ENCODE data around the gene THOC6. TPM values are rescaled to one million over a fixed set of nuclear protein-coding genes. Genes with fewer than 3 reads are reported as not detected.
A peak's percentile ranks its signal among the peaks of the same experiment; 100 is the strongest.

THOC6 gene
- total RNA-seq, 1 experiment from 2014 or later, result 68.2 TPM

DNA sequence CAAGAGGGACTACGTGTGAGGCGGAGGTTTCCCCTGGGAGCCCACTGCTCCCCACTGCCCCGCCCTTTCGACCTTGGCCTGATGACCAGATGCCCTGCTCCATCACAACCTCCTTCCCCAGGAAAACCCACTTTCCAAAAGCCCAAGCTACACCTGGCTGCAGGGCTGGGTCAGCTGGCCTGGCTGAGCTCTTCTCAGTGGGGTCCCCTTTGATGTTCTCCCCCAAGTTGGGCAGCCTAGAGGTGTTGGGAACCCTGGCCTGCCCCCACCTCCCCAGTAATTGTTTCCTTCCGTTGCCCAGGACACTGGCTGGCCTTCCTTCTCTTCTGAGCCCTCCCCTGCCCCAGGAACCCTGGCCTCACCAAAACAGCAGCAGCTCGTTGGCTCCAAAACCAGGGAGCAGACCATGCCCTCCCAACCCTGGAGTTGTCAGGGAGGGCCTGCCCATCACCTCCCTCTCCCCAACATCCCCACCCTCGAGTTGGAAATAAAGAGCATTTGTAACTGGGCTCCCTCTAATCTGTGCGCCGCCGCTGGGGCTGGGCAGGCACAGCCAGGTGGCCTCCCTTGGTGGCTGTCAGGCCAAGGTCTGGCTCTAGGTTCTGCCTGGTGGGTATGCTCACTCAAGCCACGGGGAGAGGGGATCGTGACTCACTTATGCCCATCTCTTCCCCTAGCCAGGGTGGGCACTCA is 9.7 kb upstream of the THOC6 start:
- DNase-seq, result no peak
- Mint-ChIP-seq H3K4me1 (peaks cover 45 to 80% of the 10 kb centered on the region in 2 experiments), H3K9me3 (no peaks in the 10 kb centered on the region), H3K36me3 (ENCODE audit: insufficient read depth in 1 of 3, low read depth in 3 of 3) (peaks cover 21 to 32% (median 30%) of the 10 kb centered on the region in 3 experiments), H3K4me3 (peak overlapping the region; percentile 18 to 65; a peak in 3 of 5 replicates), H3K27me3 (ENCODE audit: low read depth) (peaks cover 7% of the 10 kb centered on the region), H3K27ac (peak overlapping the region; percentile 40 to 93 (median 73); a peak in 5 of 7 replicates)
- no peak overlapping the region for H3K9ac ChIP-seq (ENCODE audit: extremely low read depth, insufficient read length, low read length)
- H3K23me2 ChIP-seq (ENCODE audit: insufficient read length, low read depth, low read length, poor library complexity, severe bottlenecking), result peaks cover 20% of the 10 kb centered on the region
- no peak overlapping the region for H2BK15ac ChIP-seq (ENCODE audit: low read depth, low read length)
- H3K79me2 ChIP-seq (ENCODE audit: insufficient read depth, low read length), result peaks cover 9% of the 10 kb centered on the region; the same call in 1 of the 2 replicates
- no peak overlapping the region for H2BK120ac ChIP-seq (ENCODE audit: low read depth, low read length, poor library complexity, severe bottlenecking)
- no peak overlapping the region for H3K18ac ChIP-seq (ENCODE audit: insufficient read length, low read depth, low read length)
- H4K5ac ChIP-seq (ENCODE audit: insufficient read length, low read depth, low read length), result no peak overlapping the region
- H2BK5ac ChIP-seq (ENCODE audit: insufficient read length, low read length), result no peak overlapping the region
- H3K14ac ChIP-seq (ENCODE audit: insufficient read depth, low read length), result no peak overlapping the region; the same call in 1 of the 2 replicates
- no peak overlapping the region for H2BK20ac ChIP-seq (ENCODE audit: low read depth, low read length, poor library complexity, severe bottlenecking)
- no peak overlapping the region for H3K27ac ChIP-seq (ENCODE audit: insufficient read length, low read depth, low read length)
- H3K27me3 ChIP-seq (ENCODE audit: insufficient read depth, low read length), result no peaks in the 10 kb centered on the region
- no peak overlapping the region for H3T11ph ChIP-seq (ENCODE audit: low read length)
- H2BK12ac ChIP-seq (ENCODE audit: insufficient read length, low read depth, low read length), result no peak overlapping the region
- H2AFZ ChIP-seq (ENCODE audit: low read length), result no peak overlapping the region
- TF ChIP-seq, protein P1, sequence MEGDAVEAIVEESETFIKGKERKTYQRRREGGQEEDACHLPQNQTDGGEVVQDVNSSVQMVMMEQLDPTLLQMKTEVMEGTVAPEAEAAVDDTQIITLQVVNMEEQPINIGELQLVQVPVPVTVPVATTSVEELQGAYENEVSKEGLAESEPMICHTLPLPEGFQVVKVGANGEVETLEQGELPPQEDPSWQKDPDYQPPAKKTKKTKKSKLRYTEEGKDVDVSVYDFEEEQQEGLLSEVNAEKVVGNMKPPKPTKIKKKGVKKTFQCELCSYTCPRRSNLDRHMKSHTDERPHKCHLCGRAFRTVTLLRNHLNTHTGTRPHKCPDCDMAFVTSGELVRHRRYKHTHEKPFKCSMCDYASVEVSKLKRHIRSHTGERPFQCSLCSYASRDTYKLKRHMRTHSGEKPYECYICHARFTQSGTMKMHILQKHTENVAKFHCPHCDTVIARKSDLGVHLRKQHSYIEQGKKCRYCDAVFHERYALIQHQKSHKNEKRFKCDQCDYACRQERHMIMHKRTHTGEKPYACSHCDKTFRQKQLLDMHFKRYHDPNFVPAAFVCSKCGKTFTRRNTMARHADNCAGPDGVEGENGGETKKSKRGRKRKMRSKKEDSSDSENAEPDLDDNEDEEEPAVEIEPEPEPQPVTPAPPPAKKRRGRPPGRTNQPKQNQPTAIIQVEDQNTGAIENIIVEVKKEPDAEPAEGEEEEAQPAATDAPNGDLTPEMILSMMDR (conservative IDR thresholded peaks at IDR 0.05), result no peak
- WGBS (ENCODE audit: extremely low coverage, insufficient read length, low lambda C conversion rate), result no CpG with 5 or more reads among the region's 12 CpGs
- no peaks in the 10 kb centered on the region for H3K79me1 ChIP-seq (ENCODE audit: insufficient read depth, low read depth, low read length, poor library complexity, severe bottlenecking)
- no peaks in the 10 kb centered on the region for H3K9me3 ChIP-seq (ENCODE audit: control insufficient read depth, low read depth, low read length)
- H2AK5ac ChIP-seq (ENCODE audit: insufficient read length, low read length), result no peak overlapping the region
- H4K20me1 ChIP-seq (ENCODE audit: control insufficient read depth, insufficient read depth, insufficient read length), result no peaks in the 10 kb centered on the region
- no peak overlapping the region for H3K56ac ChIP-seq (ENCODE audit: insufficient read length, low read depth, low read length)
- H4K8ac ChIP-seq (replicated peaks; ENCODE audit: insufficient read length, low read depth, low read length), result no peak overlapping the region
- H3K4ac ChIP-seq (ENCODE audit: low read depth, low read length), result no peak overlapping the region
- H3K4me1 ChIP-seq (ENCODE audit: insufficient read depth, low read length), result no peaks in the 10 kb centered on the region; the same call in 1 of the 2 replicates
- no peak overlapping the region for H3K23ac ChIP-seq (ENCODE audit: insufficient read length, low read depth, low read length)
- H3K4me2 ChIP-seq (ENCODE audit: insufficient read depth, insufficient read length, low read length), result no peak overlapping the region
- no peak overlapping the region for H4K91ac ChIP-seq (ENCODE audit: insufficient read length, low read depth, low read length)

Measured in H9 (cell line).